Measurements from ENCODE around the gene BUD23.

DNA sequence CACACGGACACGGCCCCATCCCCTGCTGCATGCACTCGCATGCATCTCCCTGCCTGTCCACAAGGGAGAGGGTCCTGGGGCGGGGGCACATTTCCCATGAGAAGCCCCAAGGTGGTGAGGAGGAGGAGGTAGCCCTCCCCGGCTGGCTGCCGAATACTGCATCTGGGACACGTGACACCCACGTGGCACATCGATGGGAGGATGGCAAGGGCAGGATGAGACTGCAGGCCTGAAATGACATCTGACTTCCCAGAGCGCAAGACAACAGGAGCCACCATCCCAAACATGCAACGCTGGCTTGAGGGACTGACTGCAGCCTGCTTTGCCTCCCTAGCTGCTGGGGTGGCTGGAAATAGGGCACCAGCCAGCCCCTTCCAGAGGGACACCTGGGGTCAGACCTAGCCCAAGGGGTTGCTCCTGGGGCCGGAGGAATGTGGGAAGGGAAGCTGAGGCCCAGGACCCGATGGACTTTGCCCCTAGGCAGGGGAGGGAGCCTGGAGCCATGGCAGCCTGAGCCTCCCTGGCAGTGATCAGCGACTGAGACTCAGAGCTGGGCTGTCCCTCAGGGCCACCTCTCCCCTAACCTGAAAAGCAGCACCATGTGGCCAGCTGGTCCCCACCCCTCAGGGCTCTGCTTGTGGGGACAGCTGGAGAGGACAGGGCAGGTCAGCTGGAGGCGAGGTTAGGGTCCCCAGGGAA, 16.1 kb downstream of the BUD23 start:
- TF ChIP-seq EZH2 (IDR thresholded peaks at IDR 0.05; ENCODE audit: borderline replicate concordance, insufficient read depth, low read depth, low read length, poor library complexity, severe bottlenecking), result no peak
- TF ChIP-seq, protein P1, sequence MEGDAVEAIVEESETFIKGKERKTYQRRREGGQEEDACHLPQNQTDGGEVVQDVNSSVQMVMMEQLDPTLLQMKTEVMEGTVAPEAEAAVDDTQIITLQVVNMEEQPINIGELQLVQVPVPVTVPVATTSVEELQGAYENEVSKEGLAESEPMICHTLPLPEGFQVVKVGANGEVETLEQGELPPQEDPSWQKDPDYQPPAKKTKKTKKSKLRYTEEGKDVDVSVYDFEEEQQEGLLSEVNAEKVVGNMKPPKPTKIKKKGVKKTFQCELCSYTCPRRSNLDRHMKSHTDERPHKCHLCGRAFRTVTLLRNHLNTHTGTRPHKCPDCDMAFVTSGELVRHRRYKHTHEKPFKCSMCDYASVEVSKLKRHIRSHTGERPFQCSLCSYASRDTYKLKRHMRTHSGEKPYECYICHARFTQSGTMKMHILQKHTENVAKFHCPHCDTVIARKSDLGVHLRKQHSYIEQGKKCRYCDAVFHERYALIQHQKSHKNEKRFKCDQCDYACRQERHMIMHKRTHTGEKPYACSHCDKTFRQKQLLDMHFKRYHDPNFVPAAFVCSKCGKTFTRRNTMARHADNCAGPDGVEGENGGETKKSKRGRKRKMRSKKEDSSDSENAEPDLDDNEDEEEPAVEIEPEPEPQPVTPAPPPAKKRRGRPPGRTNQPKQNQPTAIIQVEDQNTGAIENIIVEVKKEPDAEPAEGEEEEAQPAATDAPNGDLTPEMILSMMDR (IDR thresholded peaks at IDR 0.05), result no peak
